PC-9 (cell line): Measurements from ENCODE around the gene BMPR1B. TPM values are rescaled to one million over a fixed set of nuclear protein-coding genes. Genes with fewer than 3 reads are reported as not detected.

Experiments
- BruUV-seq: library from RNA; stranded (reverse); fragments of 400-500 nt; replicated peaks from 2 replicates; lab custom pipeline; 2021; lab: Mats Ljungman, UMichigan
- CTCF ChIA-PET: fragments of 300-600 bp; sonication (Branson Sonifier 250); formaldehyde crosslinking; loops from one replicate; lab custom pipeline; 2022; ENCODE audit warnings: antibody characterized with exemption; lab: Charles Lee
- POLR2A ChIA-PET: fragments of 300-600 bp; sonication (Branson Sonifier 250); formaldehyde crosslinking; loops from one replicate; lab custom pipeline; 2022; ENCODE audit warnings: antibody characterized with exemption; ENCODE audit not compliant: unreplicated experiment; lab: Charles Lee
- DNase-seq, 2 experiments: peaks; one replicate each; pipeline versions ENCODE4 v3.0.0 to v3.0.0-alpha.2; 2015 to 2022; ENCODE audit warnings: mixed read lengths in 1 of 2
- H2AFZ ChIP-seq: fragments of 200-600 bp; sonication (generic); 2 replicates; pipeline ENCODE4 v1.8.1; 2017; ENCODE audit warnings: antibody characterized with exemption
- H3F3A ChIP-seq: fragments of 200-600 bp; sonication (generic); 2 replicates; pipeline ENCODE4 v1.8.1; 2017; ENCODE audit warnings: antibody characterized with exemption, mild to moderate bottlenecking, low read depth; ENCODE audit not compliant: insufficient read depth
- H3K27ac ChIP-seq: fragments of 200-600 bp; sonication (generic); 2 replicates; pipeline ENCODE4 v1.6.1; 2016; ENCODE audit warnings: mixed run types
- H3K27me3 ChIP-seq: fragments of 200-600 bp; sonication (generic); 2 replicates; pipeline ENCODE4 v1.6.1; 2016; ENCODE audit warnings: low read depth, mixed run types; ENCODE audit not compliant: insufficient read depth
- H3K36me3 ChIP-seq: fragments of 200-600 bp; sonication (generic); 2 replicates; pipeline ENCODE4 v1.6.1; 2016; ENCODE audit warnings: low read depth, mixed run types
- H3K4me1 ChIP-seq: fragments of 200-600 bp; sonication (generic); replicated peaks from 2 replicates; pipeline ENCODE4 v1.6.1; 2016; ENCODE audit warnings: mixed run types; ENCODE audit not compliant: insufficient read depth
- H3K4me2 ChIP-seq: fragments of 200-600 bp; sonication (generic); 2 replicates; pipeline ENCODE4 v1.6.1; 2017; ENCODE audit warnings: mixed run types
- H3K4me3 ChIP-seq: fragments of 200-600 bp; sonication (generic); 2 replicates; pipeline ENCODE4 v1.6.1; 2016; ENCODE audit warnings: mixed run types
- H3K79me2 ChIP-seq: fragments of 200-600 bp; sonication (generic); 2 replicates; pipeline ENCODE4 v1.6.1; 2017; ENCODE audit warnings: low read depth, mixed run types
- H3K9me2 ChIP-seq: fragments of 200-600 bp; sonication (generic); 2 replicates; pipeline ENCODE4 v1.8.1; 2017; ENCODE audit warnings: mild to moderate bottlenecking; ENCODE audit not compliant: insufficient read depth
- H3K9me3 ChIP-seq: fragments of 200-600 bp; sonication (generic); 2 replicates; pipeline ENCODE4 v1.8.1; 2016; ENCODE audit warnings: low read depth; ENCODE audit not compliant: insufficient read depth
- H4K20me1 ChIP-seq: fragments of 200-600 bp; sonication (generic); 2 replicates; pipeline ENCODE4 v1.8.1; 2017; ENCODE audit not compliant: insufficient read depth
- CTCF ChIP-seq: fragments of 200-600 bp; sonication (generic); conservative IDR thresholded peaks from 2 replicates; pipeline ENCODE4 v1.6.1; 2017; ENCODE audit warnings: mixed run types, antibody characterized with exemption, mild to moderate bottlenecking, moderate library complexity
- EZH2 ChIP-seq: fragments of 200-600 bp; sonication (generic); IDR thresholded peaks from 2 replicates; pipeline ENCODE4 v1.8.0; 2017; ENCODE audit warnings: antibody characterized with exemption, low read depth
- intact Hi-C: fragments of 100-400 bp; cut with micrococcal nuclease; formaldehyde crosslinking; loops from one replicate; pipeline ENCODE4 v1.10.0; 2022; ENCODE audit not compliant: unreplicated experiment
- total RNA-seq: library from RNA; stranded (reverse); gene quantifications from 2 replicates; pipeline ENCODE4 v1.2.3, GENCODE V29; 2021

Gene BMPR1B
- total RNA-seq, 1 experiment from 2014 or later = 1.1 TPM

GRCh38 chr4:95183656-95184408, 426.1 kb downstream of the BMPR1B start:
- no peaks in the 10 kb centered on the region for H4K20me1 ChIP-seq
- no peaks in the 10 kb centered on the region for H3K79me2 ChIP-seq
- no peak overlapping the region for H3K4me3 ChIP-seq
- no peak overlapping the region for H3K4me2 ChIP-seq
- DNase-seq = no peak
- H3F3A ChIP-seq = no peaks in the 10 kb centered on the region
- TF ChIP-seq EZH2 (no peak), CTCF (no peak)
- H3K9me3 ChIP-seq = no peaks in the 10 kb centered on the region
- H3K27ac ChIP-seq = no peak overlapping the region
- H3K4me1 ChIP-seq = no peaks in the 10 kb centered on the region
- no TSS peak for BruUV-seq
- intact Hi-C loops = no loop called here
- H3K27me3 ChIP-seq = no peaks in the 10 kb centered on the region
- no peaks in the 10 kb centered on the region for H3K36me3 ChIP-seq
- ChIA-PET CTCF (no interaction called here), POLR2A (no interaction called here)
- no peaks in the 10 kb centered on the region for H3K9me2 ChIP-seq
- no peak overlapping the region for H2AFZ ChIP-seq

GRCh38 chr4:95186666-95187065, 428.9 kb downstream of the BMPR1B start:
- no TSS peak for BruUV-seq
- no peak overlapping the region for H2AFZ ChIP-seq
- H3K27me3 ChIP-seq = no peaks in the 10 kb centered on the region
- no peaks in the 10 kb centered on the region for H3K4me1 ChIP-seq
- intact Hi-C loops = no loop called here
- no peaks in the 10 kb centered on the region for H3K36me3 ChIP-seq
- no peak for DNase-seq
- POLR2A ChIA-PET = no interaction called here
- no peak overlapping the region for H3K4me2 ChIP-seq
- no peaks in the 10 kb centered on the region for H4K20me1 ChIP-seq
- H3K27ac ChIP-seq = no peak overlapping the region
- no peaks in the 10 kb centered on the region for H3K9me2 ChIP-seq
- H3K9me3 ChIP-seq = no peaks in the 10 kb centered on the region
- H3K4me3 ChIP-seq = no peak overlapping the region
- TF ChIP-seq EZH2 (no peak), CTCF (no peak)
- H3K79me2 ChIP-seq = no peaks in the 10 kb centered on the region
- CTCF ChIA-PET = no interaction called here
- no peaks in the 10 kb centered on the region for H3F3A ChIP-seq

GRCh38 chr4:95188701-95189370, 431.1 kb downstream of the BMPR1B start:
- H3K36me3 ChIP-seq = no peaks in the 10 kb centered on the region
- intact Hi-C loops = no loop called here
- no peaks in the 10 kb centered on the region for H4K20me1 ChIP-seq
- ChIA-PET POLR2A (no interaction called here), CTCF (no interaction called here)
- H3K4me2 ChIP-seq = no peak overlapping the region
- no peaks in the 10 kb centered on the region for H3K79me2 ChIP-seq
- H3K4me1 ChIP-seq = no peaks in the 10 kb centered on the region
- BruUV-seq = no TSS peak
- H3K9me3 ChIP-seq = no peaks in the 10 kb centered on the region
- no peak for DNase-seq
- no peaks in the 10 kb centered on the region for H3F3A ChIP-seq
- H3K4me3 ChIP-seq = no peak overlapping the region
- H3K27me3 ChIP-seq = no peaks in the 10 kb centered on the region
- H2AFZ ChIP-seq = no peak overlapping the region
- TF ChIP-seq CTCF = no peak
- TF ChIP-seq EZH2 = no peak
- H3K9me2 ChIP-seq = no peaks in the 10 kb centered on the region
- no peak overlapping the region for H3K27ac ChIP-seq
